Psoas muscle (tissue), 8 donors: Measurements from ENCODE around the gene NEK2. TPM values are rescaled to one million over a fixed set of nuclear protein-coding genes. Genes with fewer than 3 reads are reported as not detected.

Experiments used
- ATAC-seq, 4 donors: fragments of 200-7000 bp; cut with Tn5 transposase; one replicate each; pipeline ENCODE4 v1.9.1; 2020; ENCODE audit warnings: moderate library complexity in 3 of 4, mild to moderate bottlenecking in 2 of 4
- DNase-seq, 2 donors: peaks; one replicate each; pipeline ENCODE4 v3.0.0-alpha.2; 2020
- H3K27ac ChIP-seq: fragments of 200-600 bp; one replicate; pipeline ENCODE4 v1.8.0; 2022
- H3K27me3 ChIP-seq, 3 donors: fragments of 200-600 bp in 1 of 3; one replicate each; pipeline versions ENCODE4 v1.6.1 to v1.8.0; 2013 to 2022; ENCODE audit warnings: low read length in 2 of 3, mild to moderate bottlenecking in 2 of 3, moderate library complexity in 1 of 3; ENCODE audit not compliant: insufficient read depth in 3 of 3
- H3K36me3 ChIP-seq, 2 donors: fragments of 200-600 bp in 1 of 2; one replicate each; pipeline versions ENCODE4 v1.6.1 to v1.8.0; 2013 to 2022; ENCODE audit warnings: low read depth in 1 of 2, mild to moderate bottlenecking in 1 of 2, moderate library complexity in 1 of 2; ENCODE audit not compliant: insufficient read depth in 1 of 2
- H3K4me1 ChIP-seq: fragments of 200-600 bp; one replicate; pipeline ENCODE4 v1.8.0; 2022
- H3K4me3 ChIP-seq: fragments of 200-600 bp; one replicate; pipeline ENCODE4 v1.8.0; 2022; ENCODE audit warnings: mild to moderate bottlenecking
- H3K9me3 ChIP-seq: fragments of 200-600 bp; one replicate; pipeline ENCODE4 v1.8.0; 2022
- WGBS, 3 donors: extraction: QIAGEN DNeasy Blood & Tissue Kit; methylation state at CpG; one replicate each; pipeline versions ENCODE4 v1.1.6 to v1.1.7; 2013; 5-methylcytosine and 5-hydroxymethylcytosine counted together
- intact Hi-C, 2 donors: fragments of 100-400 bp; cut with DNase I; formaldehyde crosslinking; loops; one replicate each; pipeline versions ENCODE4 v1.11.0 to v1.14.2; 2022
- polyA plus RNA-seq, 3 donors: library from polyadenylated mRNA; stranded (reverse); fragments of 200-250 nt; gene quantifications; one replicate each; pipeline ENCODE4 v1.2.3, GENCODE V29; 2013
- total RNA-seq, 4 donors: library from RNA; stranded (reverse); fragmentation: NEBNext Ultra II Directional in 2 of 4; extraction: Animal tissue kit (Norgen Biotek cat#: 25700) in 2 of 4; gene quantifications; one replicate each; pipeline versions ENCODE4 v1.2.1 to v1.2.4, GENCODE V29; 2021 to 2023
- TF ChIP-seq, protein P1 (sequence below): fragments of 200-600 bp; IDR thresholded peaks from one replicate; pipeline ENCODE4 v1.8.0; 2022; ENCODE audit warnings: antibody characterized with exemption
- donor health status: healthy with polysubstance abuse.
- donor health status: DM: no; HTN: no; CAD: no; lungs with moderate emphysema.
- donor health status: Bipolar disorder and iron deficiency.
- donor health status: healthy.
- donor health status: DM: yes; HTN: yes; CAD: no.
- donor health status: DM: no; HTN: no; CAD: no.
- donor health status: DM: no; HTN: no; CAD: no.
- donor health status: DM: yes; HTN: yes; CAD: no.

The NEK2 gene
- total and polyA plus RNA-seq, 7 donors: 0.03 to 0.04 TPM; not detected in 5

GRCh38 chr1:211715971-211716370 lies 40.5 kb upstream of the NEK2 start:
- H3K27ac ChIP-seq: no peak overlapping the region
- TF ChIP-seq, protein P1, sequence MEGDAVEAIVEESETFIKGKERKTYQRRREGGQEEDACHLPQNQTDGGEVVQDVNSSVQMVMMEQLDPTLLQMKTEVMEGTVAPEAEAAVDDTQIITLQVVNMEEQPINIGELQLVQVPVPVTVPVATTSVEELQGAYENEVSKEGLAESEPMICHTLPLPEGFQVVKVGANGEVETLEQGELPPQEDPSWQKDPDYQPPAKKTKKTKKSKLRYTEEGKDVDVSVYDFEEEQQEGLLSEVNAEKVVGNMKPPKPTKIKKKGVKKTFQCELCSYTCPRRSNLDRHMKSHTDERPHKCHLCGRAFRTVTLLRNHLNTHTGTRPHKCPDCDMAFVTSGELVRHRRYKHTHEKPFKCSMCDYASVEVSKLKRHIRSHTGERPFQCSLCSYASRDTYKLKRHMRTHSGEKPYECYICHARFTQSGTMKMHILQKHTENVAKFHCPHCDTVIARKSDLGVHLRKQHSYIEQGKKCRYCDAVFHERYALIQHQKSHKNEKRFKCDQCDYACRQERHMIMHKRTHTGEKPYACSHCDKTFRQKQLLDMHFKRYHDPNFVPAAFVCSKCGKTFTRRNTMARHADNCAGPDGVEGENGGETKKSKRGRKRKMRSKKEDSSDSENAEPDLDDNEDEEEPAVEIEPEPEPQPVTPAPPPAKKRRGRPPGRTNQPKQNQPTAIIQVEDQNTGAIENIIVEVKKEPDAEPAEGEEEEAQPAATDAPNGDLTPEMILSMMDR: no peak
- intact Hi-C loops: no loop called here
- no peaks in the 10 kb centered on the region for H3K27me3 ChIP-seq
- ATAC-seq (peak in 1 of 4 donors; percentile 22), DNase-seq (no peak)
- no peak overlapping the region for H3K4me3 ChIP-seq
- no peaks in the 10 kb centered on the region for H3K36me3 ChIP-seq
- 38 to 39% (median 38%) methylated on average over 2 of the region's 2 CpGs for WGBS, 3 donors
- no peaks in the 10 kb centered on the region for H3K9me3 ChIP-seq
- no peaks in the 10 kb centered on the region for H3K4me1 ChIP-seq

DNA sequence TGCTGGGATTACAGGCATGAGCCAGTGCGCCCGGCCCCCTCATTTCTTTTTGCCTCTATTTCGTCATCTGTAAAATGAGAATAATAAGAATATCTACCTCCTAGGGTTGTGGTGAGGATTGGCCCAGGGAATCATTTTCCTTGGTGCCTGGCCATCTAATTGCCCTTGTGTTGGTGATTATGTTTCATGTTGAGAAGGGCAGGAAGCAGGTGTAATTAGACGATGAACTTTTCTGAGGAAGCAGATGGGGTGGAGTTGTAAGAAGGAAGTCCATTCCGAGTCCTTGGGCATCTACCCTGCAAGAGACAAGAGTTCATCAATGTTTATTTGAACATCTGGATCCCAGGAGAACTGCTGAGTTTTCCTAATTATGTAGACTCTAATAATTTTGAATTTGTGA lies 38.7 kb upstream of the NEK2 start:
- ATAC-seq: no peak
- Histone ChIP-seq H3K4me1 (no peaks in the 10 kb centered on the region), H3K36me3 (no peaks in the 10 kb centered on the region), H3K27ac (no peak overlapping the region), H3K4me3 (no peak overlapping the region), H3K9me3 (no peaks in the 10 kb centered on the region), H3K27me3 (no peaks in the 10 kb centered on the region)
- DNase-seq: no peak
- intact Hi-C loops: no loop called here
- TF ChIP-seq, protein P1: no peak
- WGBS, 3 donors: 55 to 65% (median 59%) methylated on average over 5 of the region's 5 CpGs

DNA sequence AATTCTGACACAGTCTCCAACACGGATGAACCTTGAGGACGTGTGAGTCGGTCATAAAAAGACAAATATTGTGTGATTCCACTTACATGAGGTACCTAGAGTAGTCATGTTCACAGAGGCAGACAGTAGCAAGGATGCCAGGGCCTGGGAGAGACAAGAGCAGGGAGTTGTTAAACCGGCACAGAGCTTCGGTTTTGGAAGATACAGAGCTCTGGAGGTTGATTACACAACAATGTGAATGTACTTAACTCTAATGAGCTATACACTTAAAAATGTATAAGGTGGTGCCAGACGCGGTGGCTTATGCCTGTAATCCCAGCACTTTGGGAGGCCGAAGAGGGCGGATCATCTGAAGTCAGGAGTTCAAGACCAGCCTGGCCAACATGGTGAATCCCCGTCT lies 37.8 kb upstream of the NEK2 start:
- DNase-seq (no peak), ATAC-seq (no peak)
- intact Hi-C loops: no loop called here
- H3K27me3 ChIP-seq: no peaks in the 10 kb centered on the region
- no peaks in the 10 kb centered on the region for H3K9me3 ChIP-seq
- TF ChIP-seq, protein P1: no peak
- H3K36me3 ChIP-seq: no peaks in the 10 kb centered on the region
- 87 to 91% (median 91%) methylated on average over 10 of the region's 10 CpGs for whole genome bisulfite sequencing, 3 donors
- H3K27ac ChIP-seq: no peak overlapping the region
- no peak overlapping the region for H3K4me3 ChIP-seq
- H3K4me1 ChIP-seq: no peaks in the 10 kb centered on the region

GRCh38 chr1:211711315-211711705 lies 35.9 kb upstream of the NEK2 start:
- Histone ChIP-seq H3K27ac (no peak overlapping the region), H3K4me1 (no peaks in the 10 kb centered on the region), H3K36me3 (no peaks in the 10 kb centered on the region), H3K4me3 (no peak overlapping the region), H3K9me3 (no peaks in the 10 kb centered on the region), H3K27me3 (no peaks in the 10 kb centered on the region)
- 76 to 82% (median 80%) methylated on average over 4 of the region's 4 CpGs for WGBS, 3 donors
- intact Hi-C loops: no loop called here
- TF ChIP-seq, protein P1: no peak
- no peak for DNase-seq
- ATAC-seq: no peak

- ATAC-seq (no peak), DNase-seq (no peak)
- Histone ChIP-seq H3K9me3 (no peaks in the 10 kb centered on the region), H3K27ac (no peak overlapping the region), H3K4me1 (no peaks in the 10 kb centered on the region), H3K36me3 (no peaks in the 10 kb centered on the region), H3K27me3 (no peaks in the 10 kb centered on the region), H3K4me3 (no peak overlapping the region)
- TF ChIP-seq, protein P1: no peak
- WGBS, 3 donors: 80 to 91% (median 88%) methylated on average over 6 of the region's 6 CpGs
- intact Hi-C loops: no loop called here
Observed at GRCh38 chr1:211710566-211711314, 35.3 kb upstream of the NEK2 start.
